GM18520 (cell line): Measurements from ENCODE around the gene OR2F1.

Experiments used
- ATAC-seq: cut with Tn5 transposase; IDR thresholded peaks from one replicate; pipeline ENCODE4 v1.9.1; 2021; ENCODE audit not compliant: unreplicated experiment

OR2F1 gene, protein sequence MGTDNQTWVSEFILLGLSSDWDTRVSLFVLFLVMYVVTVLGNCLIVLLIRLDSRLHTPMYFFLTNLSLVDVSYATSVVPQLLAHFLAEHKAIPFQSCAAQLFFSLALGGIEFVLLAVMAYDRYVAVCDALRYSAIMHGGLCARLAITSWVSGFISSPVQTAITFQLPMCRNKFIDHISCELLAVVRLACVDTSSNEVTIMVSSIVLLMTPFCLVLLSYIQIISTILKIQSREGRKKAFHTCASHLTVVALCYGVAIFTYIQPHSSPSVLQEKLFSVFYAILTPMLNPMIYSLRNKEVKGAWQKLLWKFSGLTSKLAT

DNA sequence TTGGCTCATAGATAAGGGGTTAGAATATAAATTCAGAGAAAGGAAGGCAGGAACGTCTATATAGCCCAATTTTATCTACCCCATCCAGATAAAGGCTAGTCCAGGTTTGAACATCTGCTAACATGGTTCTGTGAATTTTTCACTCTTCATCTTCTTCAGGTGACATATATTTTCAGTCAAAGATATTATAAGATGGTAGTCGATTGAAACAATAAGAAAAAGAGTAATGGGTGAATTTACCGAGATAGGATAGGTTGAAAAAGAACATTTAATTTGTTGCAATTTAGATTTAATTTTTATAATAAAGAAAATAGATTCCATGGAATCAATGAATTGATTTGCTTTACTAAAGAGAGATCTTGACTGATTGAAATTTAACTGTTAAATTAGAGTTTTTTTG lies at the start of gene OR2F1:
Gene OR2F1 (plus strand): TSS at position 301 of the 400 bp plus-strand sequence. CDS start 5,127 bp downstream, outside the sequence.
- ATAC-seq = no peak

- ATAC-seq = no peak
Measured at GRCh38 chr7:143905509-143905908, 49.1 kb upstream of the OR2F1 start.

GRCh38 chr7:143906151-143906550 lies 48.5 kb upstream of the OR2F1 start:
- ATAC-seq = no peak

GRCh38 chr7:143906895-143907294 lies 47.7 kb upstream of the OR2F1 start:
- no peak for ATAC-seq

GRCh38 chr7:143908120-143908519 lies 46.5 kb upstream of the OR2F1 start:
- ATAC-seq = no peak

- ATAC-seq = no peak
Measured at GRCh38 chr7:143909863-143910262, 44.8 kb upstream of the OR2F1 start.

- no peak for ATAC-seq
Measured at GRCh38 chr7:143910473-143911248, 44.0 kb upstream of the OR2F1 start.

- ATAC-seq = no peak
Measured at GRCh38 chr7:143913945-143914615, 40.6 kb upstream of the OR2F1 start.

DNA sequence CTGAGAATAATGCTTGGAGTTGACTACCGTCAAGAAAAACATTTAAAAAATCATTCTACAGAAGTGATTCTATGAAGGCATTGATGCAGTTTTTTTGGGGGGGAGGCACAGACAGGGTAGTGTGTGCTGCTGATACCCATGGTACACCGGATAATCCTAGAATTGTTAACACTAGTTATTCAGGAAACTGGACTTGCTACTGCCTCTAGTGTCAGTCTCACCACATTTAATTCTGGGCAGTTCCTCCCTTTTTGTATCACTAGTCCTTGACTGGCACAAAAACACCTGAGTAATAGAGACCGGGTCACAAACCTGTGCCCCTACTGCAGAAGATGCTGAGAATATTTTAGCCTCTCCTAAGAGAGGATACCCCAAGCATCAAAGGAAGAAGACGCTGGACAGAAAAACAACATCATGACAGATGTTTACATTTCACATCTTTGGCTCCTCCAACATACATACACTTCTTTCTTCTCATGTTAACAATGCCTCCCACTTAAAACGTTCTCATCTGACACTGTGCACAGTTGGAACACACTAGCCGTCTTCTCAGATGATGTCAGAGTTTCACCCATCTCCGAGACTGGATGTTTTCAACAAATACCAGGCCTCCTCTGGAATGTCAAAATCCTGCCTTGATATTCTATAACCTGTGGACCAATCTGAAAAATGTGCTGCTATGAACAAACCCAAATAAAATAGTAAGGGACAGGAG lies 39.5 kb upstream of the OR2F1 start:
- no peak for ATAC-seq

- no peak for ATAC-seq
Measured at GRCh38 chr7:143924851-143925250, 29.8 kb upstream of the OR2F1 start.

GRCh38 chr7:143929224-143929920 lies 25.3 kb upstream of the OR2F1 start:
- peak; percentile 50 for ATAC-seq

DNA sequence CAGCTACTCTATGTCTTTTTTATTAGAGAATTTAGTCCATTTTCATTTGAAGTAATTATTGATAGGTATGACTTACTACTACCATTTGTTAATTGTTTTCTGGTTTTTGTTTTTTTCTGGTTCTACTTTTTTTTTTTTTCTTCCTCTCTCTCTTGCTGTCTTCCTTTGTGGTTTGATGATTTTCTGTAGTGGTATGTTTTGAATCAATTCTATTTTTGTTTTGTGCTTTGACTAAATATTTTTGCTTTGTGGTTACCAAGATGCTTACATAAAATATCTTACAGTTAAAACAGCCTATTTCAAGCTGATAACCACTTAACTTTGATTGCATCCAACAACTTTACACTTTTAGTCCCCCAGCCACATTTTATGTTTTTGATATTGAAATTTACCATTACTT lies 22.9 kb upstream of the OR2F1 start:
- ATAC-seq = no peak

DNA sequence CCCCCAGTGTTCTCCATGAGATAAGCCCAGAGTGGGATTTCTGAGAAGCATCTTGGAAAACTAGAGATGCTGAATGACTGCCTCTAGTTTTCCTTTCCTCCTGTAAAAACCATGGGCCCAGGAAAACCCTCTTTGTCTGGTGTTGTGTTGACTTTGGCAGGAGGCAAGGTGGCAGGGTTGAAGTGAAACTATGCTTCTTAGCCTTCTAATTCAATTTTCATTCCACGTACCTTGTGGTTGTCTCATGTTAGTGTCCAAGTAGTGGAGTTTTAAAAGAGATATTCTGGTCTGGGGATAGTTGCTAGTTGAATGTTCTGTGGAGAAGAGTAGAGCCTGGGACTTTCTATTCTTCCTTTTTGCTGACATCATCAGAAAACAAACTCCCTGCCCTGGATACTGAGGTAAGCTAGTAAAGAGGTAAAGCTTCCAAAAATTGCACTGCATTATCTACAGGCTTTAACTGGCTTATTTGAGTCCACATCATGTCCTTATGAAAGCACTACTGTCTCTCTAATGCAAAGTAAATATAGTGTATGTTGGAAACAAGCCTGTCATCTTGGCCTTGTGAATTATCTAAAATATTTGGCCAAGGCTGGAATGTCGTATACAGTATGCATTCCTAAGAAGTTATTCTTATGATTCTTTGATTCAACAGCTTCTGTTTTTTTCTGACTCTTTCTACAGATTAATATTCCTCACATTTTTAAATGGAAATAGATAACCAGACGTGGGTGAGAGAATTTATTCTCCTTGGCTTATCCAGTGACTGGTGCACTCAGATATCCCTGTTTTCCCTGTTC lies 19.9 kb upstream of the OR2F1 start, which contains the start of gene OR2F2:
Gene OR2F2 (plus strand): TSS at position 708 of the 800 bp plus-strand sequence. CDS start 0 bp downstream, at position 708.
- no peak for ATAC-seq

DNA sequence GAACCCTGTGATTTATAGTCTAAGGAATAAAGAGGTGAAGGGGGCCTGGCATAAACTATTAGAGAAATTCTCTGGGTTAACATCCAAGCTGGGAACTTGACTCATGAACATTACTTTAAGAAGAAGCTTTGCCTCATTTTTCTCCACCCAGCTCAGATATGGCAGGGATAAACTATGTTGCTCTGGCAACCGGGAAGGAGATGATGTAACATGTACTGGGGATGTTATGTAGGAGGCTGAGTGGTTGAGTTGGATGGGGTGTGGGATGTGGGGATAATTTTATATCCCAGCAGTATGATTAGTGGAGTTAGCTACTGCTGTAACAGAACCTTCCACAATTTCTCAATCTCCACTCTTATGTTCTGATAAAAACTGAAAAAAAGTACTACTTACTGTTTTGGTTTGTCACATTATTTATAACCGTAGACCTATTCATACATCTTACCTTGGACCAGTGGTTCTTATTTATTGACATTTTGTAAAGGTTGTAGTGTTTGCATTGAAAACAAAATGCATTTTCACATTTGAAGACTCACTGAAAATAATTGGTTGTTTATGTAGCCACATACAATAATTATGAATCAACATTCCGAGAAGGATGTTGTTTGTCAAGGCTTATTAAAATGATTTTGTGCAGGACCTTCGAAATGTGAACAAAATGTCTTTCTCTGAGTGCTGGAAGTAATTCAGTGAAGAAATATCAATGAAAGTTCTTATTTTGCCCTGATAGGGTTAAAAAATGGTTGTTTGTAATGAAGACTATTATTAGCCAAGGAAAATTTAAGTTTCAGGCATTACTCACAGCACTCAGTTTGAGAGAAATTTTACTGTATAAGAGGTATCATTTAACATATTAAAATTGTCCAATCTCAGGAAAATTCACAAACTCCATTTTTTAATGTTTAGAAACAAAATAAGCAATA lies 18.3 kb upstream of the OR2F1 start:
- no peak for ATAC-seq

DNA sequence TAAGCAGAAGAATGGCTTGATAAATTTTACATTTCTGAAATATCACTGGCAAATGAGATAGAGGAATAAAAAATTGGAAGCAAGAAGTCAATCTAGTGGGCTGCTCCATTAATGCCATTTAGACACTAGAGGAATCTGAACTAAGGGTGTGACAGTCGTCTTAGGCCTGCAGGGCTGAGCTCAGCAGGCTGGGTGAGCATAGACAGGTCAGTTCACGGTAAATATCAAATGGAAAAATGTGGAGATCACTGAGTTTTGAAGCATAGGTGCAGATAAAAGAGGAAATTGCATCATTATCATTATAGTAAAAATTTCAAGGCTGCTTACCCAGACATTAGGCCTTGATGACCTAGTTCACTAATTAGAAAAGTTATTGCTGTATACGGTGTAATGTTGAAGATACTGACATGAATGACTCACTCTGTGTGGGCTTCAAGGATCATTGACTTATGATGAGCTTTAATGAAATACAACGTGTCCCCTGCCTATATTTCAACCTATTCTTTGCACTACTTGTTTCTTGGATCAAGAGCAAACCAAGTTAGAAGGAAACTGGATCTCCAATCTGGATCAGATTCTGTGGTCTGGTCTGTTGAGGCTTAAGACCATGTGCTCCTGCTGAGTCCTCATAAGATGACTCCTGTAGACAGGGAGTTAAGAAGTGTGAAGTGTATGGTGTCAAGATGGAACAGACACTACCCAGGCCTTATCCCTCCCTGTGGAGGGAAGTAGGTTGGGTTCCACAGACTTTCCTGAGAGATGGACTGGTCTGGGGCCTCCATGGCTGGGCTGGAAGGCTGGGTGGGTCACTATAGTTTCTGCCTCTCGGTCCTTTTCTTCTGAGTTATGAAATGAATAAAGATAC lies 16.0 kb upstream of the OR2F1 start:
- no peak for ATAC-seq

DNA sequence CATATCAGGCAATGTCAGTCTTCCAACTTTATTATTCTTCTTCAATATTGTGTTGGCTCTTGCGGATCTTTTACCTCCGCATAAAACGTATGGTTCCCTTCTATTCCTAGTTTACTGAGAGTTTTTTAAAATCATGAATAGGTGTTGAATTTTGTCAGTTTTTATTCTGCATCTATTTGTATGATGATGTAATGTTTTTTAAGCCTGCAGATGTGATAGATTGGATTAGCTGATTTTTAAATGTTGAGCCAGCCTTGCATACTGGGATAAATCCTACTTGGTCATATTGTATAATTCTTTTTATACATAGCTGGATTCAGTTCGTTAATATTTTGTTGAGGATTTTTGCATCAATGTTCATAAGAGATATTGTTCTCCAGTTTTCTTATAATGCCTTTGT lies 9.2 kb upstream of the OR2F1 start:
- no peak for ATAC-seq

GRCh38 chr7:143947111-143947510 lies 7.5 kb upstream of the OR2F1 start:
- no peak for ATAC-seq

DNA sequence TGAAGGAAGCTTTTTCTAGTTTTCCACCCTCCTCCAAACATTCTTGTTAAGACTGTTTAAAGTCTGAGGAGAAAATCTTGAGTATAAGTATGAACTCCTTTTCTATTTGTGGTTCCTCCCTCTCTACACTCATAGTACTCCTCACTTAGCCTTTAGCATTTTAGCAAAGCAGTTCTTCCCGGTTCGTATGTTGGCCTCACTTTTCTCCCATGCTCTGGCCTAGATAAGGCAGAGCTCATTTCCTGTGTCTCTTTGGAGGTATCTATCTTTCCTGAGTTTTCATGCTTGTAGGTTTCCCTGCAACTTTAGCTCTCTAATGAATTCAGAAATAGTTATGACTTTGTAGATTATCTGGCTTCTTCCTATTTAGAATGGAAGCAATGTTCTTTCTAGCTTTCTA lies 5.9 kb upstream of the OR2F1 start:
- ATAC-seq = no peak
